ENCODE results near the gene PSME3IP1. TPM values are rescaled to one million over a fixed set of nuclear protein-coding genes. Genes with fewer than 3 reads are reported as not detected.
A peak's percentile ranks its signal among the peaks of the same experiment; 100 is the strongest.
"Not testable (repeated sequence)": the region's sequence is repeated elsewhere in the genome, so short reads cannot be mapped to it uniquely, and the experiment has no call there.

PSME3IP1 gene
- total and polyA plus RNA-seq, 9 of the 15 experiments (the other 6 are each of a cell fraction or from before 2014, with no cell fraction given) = 63.8 to 187 (median 142) TPM

DNA sequence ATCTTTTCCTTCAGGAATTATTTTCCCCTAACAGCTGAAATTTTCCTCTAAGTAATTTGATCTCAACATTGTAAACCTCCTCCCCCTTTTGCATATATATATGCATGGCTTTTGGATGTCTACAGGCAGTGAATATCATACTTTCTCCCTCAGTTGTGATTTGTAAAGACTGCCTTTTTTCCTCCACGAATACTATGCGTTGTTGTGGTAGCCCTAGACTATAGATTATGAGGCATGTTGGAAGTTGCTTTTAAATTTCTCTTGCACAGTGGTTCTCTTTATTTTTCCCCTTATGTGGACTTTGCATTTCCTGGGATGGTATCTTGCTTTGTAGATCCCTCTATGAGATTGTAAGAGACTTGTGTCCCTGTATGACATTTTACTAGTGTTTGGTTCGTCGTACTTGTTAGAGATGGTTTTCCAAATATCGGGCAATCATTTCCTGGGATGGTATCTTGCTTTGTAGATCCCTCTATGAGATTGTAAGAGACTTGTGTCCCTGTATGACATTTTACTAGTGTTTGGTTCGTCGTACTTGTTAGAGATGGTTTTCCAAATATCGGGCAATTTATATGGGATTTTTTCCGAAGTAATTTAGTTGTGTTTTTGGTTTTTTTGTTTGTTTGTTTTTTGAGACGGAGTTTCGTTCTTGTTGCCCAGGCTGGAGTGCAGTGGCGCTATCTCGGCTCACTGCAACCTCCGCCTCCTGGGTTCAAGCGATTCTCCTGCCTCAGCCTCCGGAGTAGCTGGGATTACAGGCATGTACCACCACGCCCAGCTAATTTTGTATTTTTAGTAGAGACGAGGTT is 2.3 kb upstream of the PSME3IP1 start:
- in situ Hi-C loops (cut with MboI); H3K9me3 ChIP-seq (replicated peaks; ENCODE audit: control insufficient read depth, insufficient read depth, low read depth, low read length); H2AFZ ChIP-seq (ENCODE audit: low read depth, low read length); BruUV-seq (replicated peaks); CTCF ChIA-PET (ENCODE audit: low intra/inter-chr PET ratio); ATAC-seq; H3K36me3 ChIP-seq (ENCODE audit: control insufficient read depth, insufficient read depth, low read length); DNase-seq (ENCODE audit: extremely low read depth in 1 of 4, low spot score in 3 of 4); H4K20me1 ChIP-seq (replicated peaks; ENCODE audit: control insufficient read depth, insufficient read depth, low read length); H3K9me1 ChIP-seq (ENCODE audit: control insufficient read depth, insufficient read depth, low read length); H3K4me1 ChIP-seq (replicated peaks in 1 of 2; ENCODE audit: control insufficient read depth in 2 of 2, insufficient read depth in 2 of 2, low read length in 2 of 2); H3K27me3 ChIP-seq (ENCODE audit: control insufficient read depth in 2 of 2, insufficient read depth in 2 of 2, low read length in 2 of 2): not testable (repeated sequence)
- FAIRE-seq = peak; percentile 77
- peak overlapping the region; percentile 80; the same call in 2 of the 3 replicates for H3K27ac ChIP-seq (ENCODE audit: extremely low read depth, low read depth, low read length)
- peaks cover 96% of the 10 kb centered on the region for H3K79me2 ChIP-seq (ENCODE audit: control insufficient read depth, insufficient read depth, low read length)
- 29% methylated on average over 11 of the region's 18 CpGs for WGBS (ENCODE audit: insufficient coverage, low coverage, missing lambda C conversion rate)
- TF ChIP-seq, protein P1, sequence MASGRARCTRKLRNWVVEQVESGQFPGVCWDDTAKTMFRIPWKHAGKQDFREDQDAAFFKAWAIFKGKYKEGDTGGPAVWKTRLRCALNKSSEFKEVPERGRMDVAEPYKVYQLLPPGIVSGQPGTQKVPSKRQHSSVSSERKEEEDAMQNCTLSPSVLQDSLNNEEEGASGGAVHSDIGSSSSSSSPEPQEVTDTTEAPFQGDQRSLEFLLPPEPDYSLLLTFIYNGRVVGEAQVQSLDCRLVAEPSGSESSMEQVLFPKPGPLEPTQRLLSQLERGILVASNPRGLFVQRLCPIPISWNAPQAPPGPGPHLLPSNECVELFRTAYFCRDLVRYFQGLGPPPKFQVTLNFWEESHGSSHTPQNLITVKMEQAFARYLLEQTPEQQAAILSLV (tag; IDR thresholded peaks at IDR 0.05) = 0 out of 2 replicates have a peak, but pooled peaks have one; percentile 14
- H3K4me2 ChIP-seq (ENCODE audit: insufficient read depth, low read length) = peak overlapping the region; percentile 97
- H3K4me3 ChIP-seq = peak overlapping the region; percentile 94
- POLR2A ChIA-PET = interaction anchor here (0.7 to 1.1 kb wide), 4 partner anchors 25 to 257 kb away, joined by 3 to 4 read pairs (median 4); no protein-coding TSS in a partner anchor
- peak overlapping the region in 1 of 2 experiments; percentile 88; a peak in 2 of 4 replicates for H3K9ac ChIP-seq (ENCODE audit: insufficient read depth in 1 of 2, low read depth in 2 of 2, low read length in 2 of 2)
- intact Hi-C loops (cut with micrococcal nuclease) = loop anchor here (2.0 kb wide), 1 partner anchor 111 kb away; no protein-coding TSS in a partner anchor

Measured in K562 (cell line).